ENCODE results near the gene UFC1.

UFC1 gene

DNA sequence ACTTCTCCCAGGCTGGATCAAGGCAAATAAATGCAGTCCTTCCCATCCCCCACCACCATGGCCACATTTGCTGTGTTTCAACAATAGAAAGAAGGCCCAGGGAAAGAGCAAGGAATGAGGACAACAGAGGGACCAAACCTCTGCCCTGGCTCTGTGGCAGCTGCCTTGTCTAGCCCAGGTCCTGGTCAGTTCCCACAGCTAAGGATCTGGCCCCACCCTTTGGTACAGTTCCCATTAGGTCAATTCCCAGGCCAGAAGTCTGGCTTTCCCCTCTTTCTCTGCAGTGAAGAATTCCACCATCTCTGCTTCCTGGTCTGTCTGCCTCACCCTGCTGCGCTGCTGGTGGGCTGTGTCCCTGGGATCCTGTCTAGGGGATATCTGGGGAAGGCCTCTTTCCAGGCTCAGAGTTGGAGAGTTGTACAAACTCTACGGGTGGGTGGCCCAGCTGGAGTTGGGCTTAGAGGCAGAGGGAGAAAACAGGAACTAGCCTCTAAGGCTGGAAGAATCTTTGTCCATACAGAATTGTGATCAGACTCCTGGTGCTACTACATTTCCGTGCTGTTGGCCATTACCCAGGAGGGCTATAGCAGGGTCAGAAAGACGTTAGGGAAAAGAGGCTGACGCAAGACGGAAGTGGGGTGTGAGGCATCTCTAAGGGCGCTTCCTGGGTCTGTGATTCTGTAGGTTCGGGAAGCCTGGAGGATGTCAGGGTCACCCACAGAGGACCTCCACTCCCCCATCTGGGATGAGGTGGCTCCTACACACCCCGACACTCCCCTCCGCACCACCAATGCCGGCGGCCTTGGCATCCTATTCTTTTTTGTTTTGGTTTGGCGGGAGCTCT is 47.4 kb downstream of the UFC1 start:
- DNase-seq (ENCODE audit: low spot score in 2 of 2) (no peak), ATAC-seq (replicated peaks; ENCODE audit: extremely low read depth, poor library complexity, severe bottlenecking) (no peak)
- H3K4me1 Mint-ChIP-seq, result peaks cover 60% of the 10 kb centered on the region
- peaks cover 17% of the 10 kb centered on the region for H3K36me3 Mint-ChIP-seq (ENCODE audit: insufficient read depth)
- peak overlapping the region; percentile 91 for H3K4me3 Mint-ChIP-seq
- H3K9me3 Mint-ChIP-seq, result no peaks in the 10 kb centered on the region
- peak overlapping the region; percentile 96 for H3K27ac Mint-ChIP-seq (ENCODE audit: low read depth)
- no peaks in the 10 kb centered on the region for H3K27me3 Mint-ChIP-seq

DNA sequence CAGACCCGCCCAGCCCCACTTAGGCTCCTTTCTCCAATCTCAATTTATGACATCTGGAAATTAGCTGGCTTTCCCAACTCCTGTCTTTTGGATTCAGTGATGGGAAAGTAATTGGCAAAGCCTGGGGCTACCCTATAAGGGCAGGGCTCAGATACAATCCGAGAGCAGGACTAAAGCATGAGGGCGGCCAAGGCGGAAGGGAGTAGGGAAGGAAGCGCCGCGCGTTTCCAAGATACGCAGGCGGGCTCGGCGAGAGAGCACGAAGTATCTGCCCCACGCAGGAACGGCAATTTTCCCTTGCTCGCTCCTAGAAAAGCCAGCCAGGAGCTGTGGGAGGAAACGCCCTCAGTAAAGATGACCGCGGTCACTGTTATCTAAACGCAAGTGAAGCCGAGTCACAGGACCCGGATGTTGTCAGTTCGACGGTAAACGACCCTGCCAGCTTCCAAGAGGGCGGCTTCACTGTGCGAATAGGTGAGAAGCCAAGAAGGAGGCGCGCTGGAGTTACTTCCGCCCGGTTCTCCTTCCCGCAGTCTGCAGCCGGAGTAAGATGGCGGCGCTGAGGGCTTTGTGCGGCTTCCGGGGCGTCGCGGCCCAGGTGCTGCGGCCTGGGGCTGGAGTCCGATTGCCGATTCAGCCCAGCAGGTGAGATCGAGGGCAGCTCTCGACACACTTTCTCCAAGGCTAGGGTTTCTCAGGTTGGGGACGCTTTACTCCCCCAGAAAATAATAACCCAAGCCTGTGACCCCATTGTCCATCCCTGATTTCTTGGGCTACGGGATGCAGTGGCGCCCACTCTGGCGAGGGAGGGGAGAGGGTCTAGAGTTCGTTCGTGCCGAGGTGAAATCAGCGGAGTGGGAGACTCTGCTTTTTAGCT is 48.3 kb downstream of the UFC1 start, which contains the start of gene NDUFS2:
Gene NDUFS2, plus strand, starts transcription at position 532 of the 877 bp plus-strand sequence. Its CDS starts 19 bp downstream, at position 551.
- Mint-ChIP-seq H3K27me3 (no peaks in the 10 kb centered on the region), H3K36me3 (ENCODE audit: insufficient read depth) (peaks cover 23% of the 10 kb centered on the region), H3K4me1 (peaks cover 62% of the 10 kb centered on the region), H3K9me3 (no peaks in the 10 kb centered on the region), H3K27ac (ENCODE audit: low read depth) (peak within 1 kb of the TSS; percentile 96), H3K4me3 (peak within 1 kb of the TSS; percentile 91)
- ATAC-seq (replicated peaks; ENCODE audit: extremely low read depth, poor library complexity, severe bottlenecking), result peak; percentile 100
- DNase-seq (ENCODE audit: low spot score in 2 of 2), result peak; percentile 81 to 91

DNA sequence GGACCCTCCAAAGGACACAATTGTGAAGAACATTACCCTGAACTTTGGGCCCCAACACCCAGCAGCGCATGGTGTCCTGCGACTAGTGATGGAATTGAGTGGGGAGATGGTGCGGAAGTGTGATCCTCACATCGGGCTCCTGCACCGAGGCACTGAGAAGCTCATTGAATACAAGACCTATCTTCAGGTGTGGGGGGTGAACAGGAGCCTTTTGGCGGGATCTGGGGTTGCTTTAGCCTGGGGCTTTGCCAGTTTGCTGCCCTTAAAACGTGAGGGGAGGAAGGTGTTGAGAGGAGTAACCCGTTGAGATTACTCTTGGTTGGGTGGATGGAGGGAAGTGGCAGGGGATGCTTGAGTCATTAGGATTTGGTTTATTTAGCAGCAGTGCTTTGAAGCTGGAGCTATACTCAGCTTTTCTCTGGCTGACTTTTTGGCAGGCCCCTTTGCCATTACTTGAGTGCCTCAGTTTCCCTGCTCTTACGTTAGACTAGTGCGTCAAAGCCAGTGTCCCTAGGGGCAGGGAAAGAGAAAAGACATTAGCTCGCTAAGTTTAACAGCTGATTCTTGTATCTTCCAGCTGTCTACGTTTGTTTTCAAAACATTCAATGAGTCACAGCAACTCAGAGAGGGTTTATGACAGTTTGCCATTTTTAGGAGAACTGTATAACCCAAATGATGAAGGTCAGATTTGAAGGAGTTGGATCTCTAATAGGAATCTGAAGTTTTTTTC is 52.8 kb downstream of the UFC1 start:
- no peak overlapping the region for H3K27ac Mint-ChIP-seq (ENCODE audit: low read depth)
- no peak for ATAC-seq (replicated peaks; ENCODE audit: extremely low read depth, poor library complexity, severe bottlenecking)
- peaks cover 50% of the 10 kb centered on the region for H3K4me1 Mint-ChIP-seq
- H3K27me3 Mint-ChIP-seq, result no peaks in the 10 kb centered on the region
- peaks cover 60% of the 10 kb centered on the region for H3K36me3 Mint-ChIP-seq (ENCODE audit: insufficient read depth)
- H3K4me3 Mint-ChIP-seq, result no peak overlapping the region
- no peak for DNase-seq (ENCODE audit: low spot score in 2 of 2)
- no peaks in the 10 kb centered on the region for H3K9me3 Mint-ChIP-seq

- peaks cover 44% of the 10 kb centered on the region for H3K4me1 Mint-ChIP-seq
- no peaks in the 10 kb centered on the region for H3K27me3 Mint-ChIP-seq
- no peak for DNase-seq (ENCODE audit: low spot score in 2 of 2)
- H3K4me3 Mint-ChIP-seq, result no peak overlapping the region
- H3K9me3 Mint-ChIP-seq, result no peaks in the 10 kb centered on the region
- peaks cover 62% of the 10 kb centered on the region for H3K36me3 Mint-ChIP-seq (ENCODE audit: insufficient read depth)
- no peak overlapping the region for H3K27ac Mint-ChIP-seq (ENCODE audit: low read depth)
- ATAC-seq (replicated peaks; ENCODE audit: extremely low read depth, poor library complexity, severe bottlenecking), result no peak
Measured at GRCh38 chr1:161207173-161207572, 53.4 kb downstream of the UFC1 start.

Data from central memory CD8-positive, alpha-beta T cell (primary cell).